Activated CD4-positive, CD25-positive, alpha-beta regulatory T cell treated with anti-CD3 and anti-CD28 coated beads, Interleukin-2, amount 50 U/mL, for 24 hours (primary cell): Measurements from ENCODE around the gene ITGB2.
"Not testable (repeated sequence)": the region's sequence is repeated elsewhere in the genome, so short reads cannot be mapped to it uniquely, and the experiment has no call there.

Source experiments
- ATAC-seq, 2 donors: fragments of 150-1000 bp; cut with Tn5 transposase; one replicate each; pipeline ENCODE4 v1.10.0; 2021; ENCODE audit warnings: mild to moderate bottlenecking in 1 of 2, moderate library complexity in 1 of 2

The ITGB2 gene

DNA sequence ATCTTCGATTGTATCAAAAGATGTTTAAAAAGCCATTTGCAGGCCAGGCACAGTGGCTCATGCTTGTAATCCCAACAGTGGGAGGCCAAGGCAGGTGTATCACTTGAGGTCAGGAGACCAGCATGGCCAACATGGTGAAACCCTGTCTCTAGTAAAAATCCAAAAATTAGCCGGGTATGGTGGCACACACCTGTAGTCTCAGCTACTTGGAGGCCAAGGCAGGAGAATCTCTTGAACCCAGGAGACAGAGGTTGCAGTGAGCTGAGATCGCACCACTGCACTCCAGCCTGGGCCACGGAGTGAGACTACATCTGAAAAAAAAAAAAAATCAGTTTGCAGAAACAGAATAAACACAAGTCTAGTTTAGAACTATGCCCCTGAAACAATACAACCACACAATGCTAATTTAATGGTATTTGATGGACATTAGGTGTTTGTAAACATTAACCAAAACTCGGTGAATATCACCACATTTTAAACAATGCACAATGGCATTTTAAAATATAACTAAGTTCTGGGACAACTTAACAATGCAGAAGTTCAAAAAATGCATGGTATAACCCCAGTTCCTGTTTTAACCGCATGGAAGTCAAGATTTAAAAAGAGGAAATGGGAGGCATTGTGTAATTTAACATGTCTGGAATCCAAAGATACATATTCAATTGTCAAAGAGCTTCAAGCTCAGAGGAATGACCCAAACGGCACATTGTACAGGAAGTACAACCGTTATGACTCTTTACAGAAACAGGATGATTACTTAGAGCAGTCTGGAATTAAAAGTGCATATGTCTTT, 40.1 kb downstream of the ITGB2 start:
- peak; percentile 27 for ATAC-seq

DNA sequence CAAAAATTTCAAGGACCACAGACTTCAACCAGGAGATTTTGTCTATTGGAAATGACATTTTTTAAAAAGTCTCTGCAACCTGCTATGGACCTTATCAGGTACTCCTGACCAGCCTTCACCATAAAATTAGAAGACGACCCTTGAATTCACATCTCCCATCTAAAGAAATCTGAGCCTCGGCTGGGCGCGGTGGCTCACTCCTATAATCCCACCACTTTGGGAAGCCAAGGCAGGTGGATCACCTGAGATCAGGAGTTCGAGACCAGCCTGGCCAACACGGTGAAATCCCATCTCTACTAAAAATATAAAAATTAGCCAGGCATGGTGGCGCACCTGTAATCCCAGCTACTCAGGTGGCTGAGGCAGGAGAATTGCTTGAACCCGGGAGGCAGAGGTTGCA, 41.5 kb downstream of the ITGB2 start:
- not testable (repeated sequence) for ATAC-seq

GRCh38 chr21:44878053-44878982, 42.4 kb downstream of the ITGB2 start:
- no peak for ATAC-seq

GRCh38 chr21:44876849-44877575, 43.7 kb downstream of the ITGB2 start:
- ATAC-seq, result no peak

GRCh38 chr21:44875316-44875700, 45.4 kb downstream of the ITGB2 start:
- no peak for ATAC-seq

DNA sequence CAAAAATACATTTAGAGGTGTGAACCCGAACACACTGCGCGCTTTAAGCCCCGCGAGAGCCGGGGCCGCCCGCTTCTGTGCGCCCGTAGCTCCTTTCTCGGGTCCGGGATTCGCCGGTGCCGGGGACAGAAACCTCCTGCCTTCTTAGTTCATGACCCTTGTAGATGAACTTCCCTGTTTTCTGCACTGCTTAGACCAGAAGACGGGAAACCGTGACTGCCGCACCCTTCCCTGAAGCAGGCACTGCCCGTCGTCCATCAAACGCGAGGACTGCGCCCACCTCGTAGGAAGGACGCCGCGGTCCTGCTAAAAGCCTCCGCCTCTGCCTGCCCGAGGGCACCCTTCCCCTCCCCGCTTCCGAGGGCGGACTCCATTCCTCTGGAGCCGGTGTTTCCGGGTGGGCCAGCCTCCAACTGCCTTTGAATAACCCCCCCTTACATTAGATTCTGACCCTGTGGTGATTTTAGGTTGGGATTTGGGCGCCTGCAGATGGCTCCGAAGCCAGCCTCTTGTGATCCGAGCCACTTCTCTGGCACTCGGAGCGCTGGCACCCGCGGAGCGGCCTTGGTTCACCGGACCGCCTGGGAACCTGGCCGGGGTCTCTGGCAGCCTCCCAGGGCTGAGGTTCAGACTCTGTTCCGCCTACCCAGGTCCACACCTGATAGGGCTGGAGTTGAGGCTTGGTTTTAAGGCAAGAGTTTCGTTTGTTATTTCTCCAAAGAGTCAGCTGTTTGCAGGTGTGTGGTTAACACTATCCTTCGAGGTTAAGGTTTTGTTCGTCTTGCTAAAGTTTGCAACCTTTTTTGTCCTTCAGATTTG, 46.0 kb downstream of the ITGB2 start:
- no peak for ATAC-seq

GRCh38 chr21:44874240-44874496, 46.5 kb downstream of the ITGB2 start:
- no peak for ATAC-seq

DNA sequence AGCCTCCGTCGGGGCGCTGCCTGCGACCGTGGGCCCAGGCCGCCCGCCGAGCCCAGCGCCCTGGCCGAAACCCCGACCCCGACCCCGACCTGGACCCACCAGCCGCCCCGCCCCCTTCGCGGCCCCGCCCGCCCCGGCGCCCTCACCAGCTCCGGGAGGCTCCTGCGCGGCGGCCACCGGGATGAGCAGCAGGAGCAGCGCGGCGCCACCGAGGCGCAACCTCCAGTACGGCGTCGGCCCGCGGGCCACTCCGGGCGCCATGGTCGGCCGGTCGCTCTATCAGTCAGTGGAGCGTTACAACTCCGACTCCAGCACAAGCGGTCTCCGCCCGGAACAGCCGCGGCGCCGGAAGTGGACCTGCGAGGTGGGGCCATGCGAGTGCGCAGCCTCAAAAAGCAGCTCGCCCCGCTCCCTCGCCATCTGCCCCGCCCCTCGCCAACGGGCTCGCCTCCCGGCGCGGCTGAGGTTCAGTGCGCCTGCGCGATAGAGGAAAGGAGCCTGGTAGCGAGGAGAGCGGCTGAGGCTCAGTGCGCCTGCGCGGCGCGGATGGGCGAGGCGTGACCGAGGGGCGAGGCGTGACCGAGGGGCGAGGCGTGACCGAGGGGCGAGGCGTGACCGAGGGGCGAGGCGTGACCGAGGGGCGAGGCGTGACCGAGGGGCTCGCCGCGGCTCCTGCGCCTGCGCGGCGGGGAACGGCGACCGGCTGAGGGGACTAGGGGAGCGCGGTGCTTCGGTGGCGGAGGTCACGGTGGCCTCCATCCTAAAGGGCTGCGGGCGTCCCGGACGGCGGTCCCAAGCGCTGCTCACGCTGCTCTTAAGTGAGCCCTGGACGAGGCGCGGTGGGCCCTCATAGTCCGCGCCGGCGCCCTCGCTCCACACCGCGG, 47.1 kb downstream of the ITGB2 start, which contains the start of gene PTTG1IP:
TSS of gene PTTG1IP (minus strand) at position 335 of the 884 bp plus-strand sequence. CDS start at position 261, 74 bp downstream.
- peak; percentile 79 to 80 for ATAC-seq

DNA sequence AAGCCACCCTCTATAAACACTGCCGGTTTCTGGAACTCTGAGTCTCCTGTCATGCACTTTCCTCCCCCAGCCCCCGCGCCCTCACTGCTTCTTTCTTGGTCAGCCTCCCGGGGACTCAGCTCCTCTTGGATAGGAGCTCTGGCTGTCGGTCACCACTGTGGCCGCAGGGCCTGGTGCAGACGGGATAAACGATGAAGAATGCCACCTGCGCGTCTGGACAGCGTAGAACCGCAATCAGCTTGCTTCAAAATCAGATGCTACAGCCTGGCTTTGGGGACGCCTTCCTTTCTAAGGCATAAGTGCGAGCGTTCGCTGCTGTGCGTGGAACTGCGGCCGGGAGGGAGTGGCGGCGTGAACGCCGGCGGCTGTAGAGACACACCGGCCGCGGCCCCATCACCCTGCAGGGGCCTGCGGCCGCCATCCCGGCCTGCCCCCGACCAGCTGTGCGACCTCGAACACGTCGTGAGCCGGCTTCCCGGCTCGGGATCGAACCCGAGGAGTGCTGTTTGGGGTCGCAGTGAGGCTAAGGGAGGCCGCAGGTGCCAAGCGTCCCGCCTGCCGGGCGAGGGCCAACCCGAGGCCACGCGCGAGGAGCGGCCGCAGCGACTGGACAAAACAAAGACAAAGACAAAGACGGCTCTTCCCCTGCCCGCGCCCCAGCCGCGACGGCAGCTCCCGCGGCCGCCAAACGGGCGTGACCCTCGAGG, 47.9 kb downstream of the ITGB2 start:
- ATAC-seq, result no peak

- ATAC-seq, result no peak
Observed at GRCh38 chr21:44872323-44872648, 48.4 kb downstream of the ITGB2 start.

- ATAC-seq, result no peak
Observed at GRCh38 chr21:44871576-44872269, 49.0 kb downstream of the ITGB2 start.

GRCh38 chr21:44870748-44871495, 49.8 kb downstream of the ITGB2 start:
- ATAC-seq, result no peak

DNA sequence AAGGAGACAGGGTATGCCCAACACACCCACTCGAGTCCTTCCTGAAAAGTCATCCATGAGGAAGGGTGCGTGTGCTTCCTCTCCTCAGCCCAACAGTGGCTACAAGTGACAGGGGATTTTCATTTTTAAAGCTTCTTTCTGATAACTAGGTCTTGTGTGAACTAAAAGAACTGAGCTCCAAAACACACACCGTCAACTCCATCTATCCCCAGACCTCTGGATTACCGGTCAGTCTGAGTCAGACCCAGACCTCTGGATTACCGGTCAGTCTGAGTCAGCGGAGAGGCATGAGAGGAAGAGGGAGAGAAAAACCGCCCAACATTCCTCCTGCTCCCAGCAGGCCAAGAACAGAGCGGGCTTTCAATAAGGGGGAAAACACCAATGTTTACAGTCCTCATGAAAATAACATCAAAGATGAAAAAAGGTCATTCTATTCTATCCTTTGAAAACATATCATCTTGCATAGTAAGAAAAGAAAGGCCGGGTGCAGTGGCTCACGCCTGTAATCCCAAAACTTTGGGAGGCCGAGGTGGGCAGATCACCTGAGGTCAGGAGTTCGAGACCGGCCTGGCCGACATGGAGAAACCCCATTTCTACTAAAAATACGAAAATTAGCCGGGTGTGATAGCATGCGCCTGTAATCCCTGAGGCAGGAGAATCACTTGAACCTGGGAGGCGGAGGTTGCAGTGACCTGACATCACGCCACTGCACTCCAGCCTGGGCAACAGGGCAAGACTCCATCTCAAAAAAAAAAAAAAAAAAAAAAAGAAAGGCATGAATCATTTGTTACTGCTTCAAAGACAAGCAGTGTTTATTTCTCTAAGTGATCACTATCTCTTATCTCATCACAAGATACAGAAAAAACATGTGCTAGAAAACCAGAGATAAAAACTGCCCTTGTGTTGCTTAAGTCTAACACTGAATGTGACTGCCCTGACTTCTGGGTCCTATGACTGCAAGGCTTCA, 50.6 kb downstream of the ITGB2 start:
- no peak for ATAC-seq

DNA sequence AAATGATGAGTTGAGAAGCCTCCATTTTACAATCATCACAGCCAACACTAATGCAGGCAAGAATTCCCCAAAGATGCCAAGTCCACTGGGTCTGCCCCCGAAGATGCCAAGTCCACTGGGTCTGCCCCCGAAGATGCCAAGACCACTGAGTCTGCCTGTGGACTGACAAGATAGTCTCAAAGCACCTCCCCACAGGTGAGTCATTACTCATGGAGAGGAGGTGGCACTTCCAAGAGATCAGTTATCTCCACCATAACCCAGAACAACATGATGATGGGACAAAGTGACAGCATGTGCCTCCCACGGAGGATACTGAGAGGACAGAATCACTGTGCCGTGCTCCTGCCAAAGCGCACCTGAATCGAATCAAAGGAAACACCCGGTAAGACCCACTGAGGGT, 52.0 kb downstream of the ITGB2 start:
- no peak for ATAC-seq

- ATAC-seq, result peak; percentile 57 to 61
Observed at GRCh38 chr21:44867999-44868700, 52.5 kb downstream of the ITGB2 start.

DNA sequence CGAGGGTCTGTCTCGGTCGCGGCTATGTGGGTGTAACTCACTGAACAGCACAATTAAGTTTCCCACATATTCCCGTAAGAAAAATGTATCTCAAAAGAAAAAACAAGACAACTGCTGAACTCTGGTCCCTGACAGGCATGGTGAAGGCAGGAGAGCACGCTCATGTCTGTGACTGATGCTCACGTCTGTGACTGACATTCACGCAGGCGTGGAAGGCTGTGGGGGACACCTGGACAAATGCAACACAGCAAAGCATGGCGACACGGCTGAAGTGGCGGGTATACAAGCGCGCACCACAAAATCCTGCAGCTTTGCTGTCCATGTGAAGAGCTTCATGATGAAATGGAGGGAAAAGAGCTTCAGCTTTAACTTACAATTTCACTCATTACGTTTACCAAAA, 53.2 kb downstream of the ITGB2 start:
- no peak for ATAC-seq

GRCh38 chr21:44866780-44867179, 53.9 kb downstream of the ITGB2 start:
- no peak for ATAC-seq
